GM12878 (cell line): Measurements from ENCODE around the gene HMCES. TPM values are rescaled to one million over a fixed set of nuclear protein-coding genes. Genes with fewer than 3 reads are reported as not detected.

ENCODE experiments used
- BACH1 ChIP-seq: fragments of 450-650 bp; IDR thresholded peaks from 2 replicates; pipeline ENCODE4 v1.6.1; 2017; ENCODE audit warnings: mild to moderate bottlenecking, borderline replicate concordance
- GABPA ChIP-seq: IDR thresholded peaks from 2 replicates; pipeline ENCODE4 v1.6.1; 2014; ENCODE audit warnings: antibody characterized with exemption, low read depth, mild to moderate bottlenecking, inconsistent platforms
- LARP7 ChIP-seq: fragments of 450-650 bp; IDR thresholded peaks from 2 replicates; pipeline ENCODE4 v1.6.1; 2017; ENCODE audit warnings: mild to moderate bottlenecking
- MYC ChIP-seq: IDR thresholded peaks from 2 replicates; pipeline ENCODE4 v1.6.1; 2011; ENCODE audit warnings: mild to moderate bottlenecking, low read length, moderate library complexity, inconsistent platforms; ENCODE audit not compliant: insufficient read depth, insufficient replicate concordance, insufficient read length, severe bottlenecking
- NBN ChIP-seq: fragments of 450-650 bp; IDR thresholded peaks from 2 replicates; pipeline ENCODE4 v1.6.1; 2016
- TCF12 ChIP-seq: IDR thresholded peaks from 2 replicates; pipeline ENCODE4 v1.6.1; 2011; ENCODE audit warnings: low read depth, mild to moderate bottlenecking, low read length
- YBX1 ChIP-seq: fragments of 450-650 bp; IDR thresholded peaks from 2 replicates; pipeline ENCODE4 v1.6.1; 2016; ENCODE audit warnings: antibody characterized with exemption
- polyA plus RNA-seq, 11 experiments: library from polyadenylated mRNA; depleted of rRNA in 4 of 11; unstranded in 6 of 11; stranded (reverse) in 5 of 11; fragments of >200 nt; fragmentation: Nextera tagmentation in 4 of 11; fragmentation: Illumina TruSeq in 1 of 11; extraction: Ambion mirVana in 4 of 11; extraction: Trizol in 1 of 11; gene quantifications; 1 replicate in 1 of 11; 2 replicates in 10 of 11; pipeline versions ENCODE4 v1.2.1 to v1.2.3, GENCODE V29; 2011 to 2016; ENCODE audit warnings: inconsistent platforms in 2 of 11, missing spikeins in 2 of 11, low read depth in 1 of 11
- total RNA-seq, 4 experiments: library from RNA; depleted of rRNA in 3 of 4; stranded (reverse); fragments of >200 nt in 3 of 4; fragmentation: Illumina TruSeq in 1 of 4; extraction: Trizol in 1 of 4; gene quantifications; 2 replicates each; pipeline versions ENCODE4 v1.2.1 to v1.2.3, GENCODE V29; 2013 to 2021
- TF ChIP-seq, protein P1 (sequence below): IDR thresholded peaks from 2 replicates; pipeline ENCODE4 v1.6.1; 2012; ENCODE audit warnings: mild to moderate bottlenecking, low read depth, low read length
- TF ChIP-seq, protein P2 (sequence below): fragments of 450-650 bp; IDR thresholded peaks from 2 replicates; pipeline ENCODE4 v1.6.1; 2017; ENCODE audit warnings: mild to moderate bottlenecking, low read depth, inconsistent platforms; ENCODE audit not compliant: poor library complexity, severe bottlenecking
- TF ChIP-seq, protein P3 (sequence below): fragments of 450-650 bp; IDR thresholded peaks from 2 replicates; pipeline ENCODE4 v1.6.1; 2017; ENCODE audit warnings: mild to moderate bottlenecking, moderate library complexity
- TF ChIP-seq, protein P4 (sequence below): fragments of 450-650 bp; formaldehyde crosslinking; IDR thresholded peaks from 2 replicates; pipeline ENCODE4 v1.4.0; 2022; ENCODE audit warnings: mild to moderate bottlenecking, moderate library complexity
- TF ChIP-seq, protein P5 (sequence below): fragments of 450-650 bp; conservative IDR thresholded peaks from 2 replicates; pipeline ENCODE4 v1.6.1; 2017; ENCODE audit warnings: mild to moderate bottlenecking, moderate library complexity

HMCES gene
- total and polyA plus RNA-seq, 10 of the 15 experiments (the other 5 are each of a cell fraction or from before 2014, with no cell fraction given): 12.4 to 49.8 (median 27.0) TPM

DNA sequence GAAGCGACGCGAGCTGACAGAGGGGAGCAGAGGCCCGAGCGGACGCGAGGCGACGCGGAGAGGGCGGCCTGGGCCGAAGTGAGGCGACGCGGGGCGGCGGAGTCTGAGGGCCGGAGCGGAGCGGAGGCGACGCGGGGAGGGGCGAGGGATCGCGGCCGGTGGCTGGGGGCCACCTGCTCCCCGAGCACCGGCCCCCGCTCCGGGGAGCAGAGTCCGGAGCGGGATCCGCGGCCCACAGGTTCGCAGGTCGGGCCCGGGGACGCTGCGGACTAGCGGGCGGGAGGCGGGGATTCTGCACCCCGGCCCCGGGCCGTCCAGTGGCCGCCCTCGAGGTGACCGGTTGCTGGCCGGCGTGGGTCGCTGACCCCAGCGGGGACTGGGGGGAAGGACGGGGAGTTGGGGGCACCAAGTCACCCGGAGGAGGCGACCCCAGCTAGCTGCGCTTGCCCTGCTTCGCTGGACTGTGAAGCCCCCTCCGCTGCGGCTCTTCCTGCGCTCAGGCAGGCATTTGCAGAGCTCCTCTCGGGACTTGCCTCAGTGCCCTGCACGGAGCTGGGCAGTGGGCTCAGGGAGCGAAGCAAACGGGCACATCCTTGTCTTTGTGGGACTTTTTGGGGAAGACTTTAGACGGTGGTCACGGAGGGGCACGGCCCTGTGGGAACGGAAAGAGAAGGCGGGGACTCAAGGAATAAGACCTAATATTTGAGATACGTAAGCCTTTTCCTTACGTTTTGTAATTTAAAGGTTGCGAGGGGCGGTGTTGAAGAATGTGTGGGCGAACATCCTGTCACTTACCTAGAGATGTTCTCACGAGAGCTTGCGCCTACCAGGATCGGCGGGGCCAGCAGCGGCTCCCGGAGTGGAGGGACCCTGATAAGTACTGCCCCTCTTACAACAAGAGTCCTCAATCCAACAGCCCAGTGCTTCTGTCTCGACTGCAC is 566 bp downstream of the HMCES start (continued):
- TF ChIP-seq, protein P1, sequence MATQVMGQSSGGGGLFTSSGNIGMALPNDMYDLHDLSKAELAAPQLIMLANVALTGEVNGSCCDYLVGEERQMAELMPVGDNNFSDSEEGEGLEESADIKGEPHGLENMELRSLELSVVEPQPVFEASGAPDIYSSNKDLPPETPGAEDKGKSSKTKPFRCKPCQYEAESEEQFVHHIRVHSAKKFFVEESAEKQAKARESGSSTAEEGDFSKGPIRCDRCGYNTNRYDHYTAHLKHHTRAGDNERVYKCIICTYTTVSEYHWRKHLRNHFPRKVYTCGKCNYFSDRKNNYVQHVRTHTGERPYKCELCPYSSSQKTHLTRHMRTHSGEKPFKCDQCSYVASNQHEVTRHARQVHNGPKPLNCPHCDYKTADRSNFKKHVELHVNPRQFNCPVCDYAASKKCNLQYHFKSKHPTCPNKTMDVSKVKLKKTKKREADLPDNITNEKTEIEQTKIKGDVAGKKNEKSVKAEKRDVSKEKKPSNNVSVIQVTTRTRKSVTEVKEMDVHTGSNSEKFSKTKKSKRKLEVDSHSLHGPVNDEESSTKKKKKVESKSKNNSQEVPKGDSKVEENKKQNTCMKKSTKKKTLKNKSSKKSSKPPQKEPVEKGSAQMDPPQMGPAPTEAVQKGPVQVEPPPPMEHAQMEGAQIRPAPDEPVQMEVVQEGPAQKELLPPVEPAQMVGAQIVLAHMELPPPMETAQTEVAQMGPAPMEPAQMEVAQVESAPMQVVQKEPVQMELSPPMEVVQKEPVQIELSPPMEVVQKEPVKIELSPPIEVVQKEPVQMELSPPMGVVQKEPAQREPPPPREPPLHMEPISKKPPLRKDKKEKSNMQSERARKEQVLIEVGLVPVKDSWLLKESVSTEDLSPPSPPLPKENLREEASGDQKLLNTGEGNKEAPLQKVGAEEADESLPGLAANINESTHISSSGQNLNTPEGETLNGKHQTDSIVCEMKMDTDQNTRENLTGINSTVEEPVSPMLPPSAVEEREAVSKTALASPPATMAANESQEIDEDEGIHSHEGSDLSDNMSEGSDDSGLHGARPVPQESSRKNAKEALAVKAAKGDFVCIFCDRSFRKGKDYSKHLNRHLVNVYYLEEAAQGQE: no peak
- TF ChIP-seq BACH1: peak; percentile 16; the same call in 1 of the 2 replicates
- TF ChIP-seq, protein P2, sequence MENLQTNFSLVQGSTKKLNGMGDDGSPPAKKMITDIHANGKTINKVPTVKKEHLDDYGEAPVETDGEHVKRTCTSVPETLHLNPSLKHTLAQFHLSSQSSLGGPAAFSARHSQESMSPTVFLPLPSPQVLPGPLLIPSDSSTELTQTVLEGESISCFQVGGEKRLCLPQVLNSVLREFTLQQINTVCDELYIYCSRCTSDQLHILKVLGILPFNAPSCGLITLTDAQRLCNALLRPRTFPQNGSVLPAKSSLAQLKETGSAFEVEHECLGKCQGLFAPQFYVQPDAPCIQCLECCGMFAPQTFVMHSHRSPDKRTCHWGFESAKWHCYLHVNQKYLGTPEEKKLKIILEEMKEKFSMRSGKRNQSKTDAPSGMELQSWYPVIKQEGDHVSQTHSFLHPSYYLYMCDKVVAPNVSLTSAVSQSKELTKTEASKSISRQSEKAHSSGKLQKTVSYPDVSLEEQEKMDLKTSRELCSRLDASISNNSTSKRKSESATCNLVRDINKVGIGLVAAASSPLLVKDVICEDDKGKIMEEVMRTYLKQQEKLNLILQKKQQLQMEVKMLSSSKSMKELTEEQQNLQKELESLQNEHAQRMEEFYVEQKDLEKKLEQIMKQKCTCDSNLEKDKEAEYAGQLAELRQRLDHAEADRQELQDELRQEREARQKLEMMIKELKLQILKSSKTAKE: no peak
- TF ChIP-seq GABPA: no peak
- no peak for TF ChIP-seq YBX1
- TF ChIP-seq, protein P3, sequence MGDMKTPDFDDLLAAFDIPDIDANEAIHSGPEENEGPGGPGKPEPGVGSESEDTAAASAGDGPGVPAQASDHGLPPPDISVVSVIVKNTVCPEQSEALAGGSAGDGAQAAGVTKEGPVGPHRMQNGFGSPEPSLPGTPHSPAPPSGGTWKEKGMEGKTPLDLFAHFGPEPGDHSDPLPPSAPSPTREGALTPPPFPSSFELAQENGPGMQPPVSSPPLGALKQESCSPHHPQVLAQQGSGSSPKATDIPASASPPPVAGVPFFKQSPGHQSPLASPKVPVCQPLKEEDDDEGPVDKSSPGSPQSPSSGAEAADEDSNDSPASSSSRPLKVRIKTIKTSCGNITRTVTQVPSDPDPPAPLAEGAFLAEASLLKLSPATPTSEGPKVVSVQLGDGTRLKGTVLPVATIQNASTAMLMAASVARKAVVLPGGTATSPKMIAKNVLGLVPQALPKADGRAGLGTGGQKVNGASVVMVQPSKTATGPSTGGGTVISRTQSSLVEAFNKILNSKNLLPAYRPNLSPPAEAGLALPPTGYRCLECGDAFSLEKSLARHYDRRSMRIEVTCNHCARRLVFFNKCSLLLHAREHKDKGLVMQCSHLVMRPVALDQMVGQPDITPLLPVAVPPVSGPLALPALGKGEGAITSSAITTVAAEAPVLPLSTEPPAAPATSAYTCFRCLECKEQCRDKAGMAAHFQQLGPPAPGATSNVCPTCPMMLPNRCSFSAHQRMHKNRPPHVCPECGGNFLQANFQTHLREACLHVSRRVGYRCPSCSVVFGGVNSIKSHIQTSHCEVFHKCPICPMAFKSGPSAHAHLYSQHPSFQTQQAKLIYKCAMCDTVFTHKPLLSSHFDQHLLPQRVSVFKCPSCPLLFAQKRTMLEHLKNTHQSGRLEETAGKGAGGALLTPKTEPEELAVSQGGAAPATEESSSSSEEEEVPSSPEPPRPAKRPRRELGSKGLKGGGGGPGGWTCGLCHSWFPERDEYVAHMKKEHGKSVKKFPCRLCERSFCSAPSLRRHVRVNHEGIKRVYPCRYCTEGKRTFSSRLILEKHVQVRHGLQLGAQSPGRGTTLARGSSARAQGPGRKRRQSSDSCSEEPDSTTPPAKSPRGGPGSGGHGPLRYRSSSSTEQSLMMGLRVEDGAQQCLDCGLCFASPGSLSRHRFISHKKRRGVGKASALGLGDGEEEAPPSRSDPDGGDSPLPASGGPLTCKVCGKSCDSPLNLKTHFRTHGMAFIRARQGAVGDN: peak; percentile 60; the same call in 1 of the 2 replicates
- peak; percentile 66 for TF ChIP-seq NBN
- TF ChIP-seq, protein P4, sequence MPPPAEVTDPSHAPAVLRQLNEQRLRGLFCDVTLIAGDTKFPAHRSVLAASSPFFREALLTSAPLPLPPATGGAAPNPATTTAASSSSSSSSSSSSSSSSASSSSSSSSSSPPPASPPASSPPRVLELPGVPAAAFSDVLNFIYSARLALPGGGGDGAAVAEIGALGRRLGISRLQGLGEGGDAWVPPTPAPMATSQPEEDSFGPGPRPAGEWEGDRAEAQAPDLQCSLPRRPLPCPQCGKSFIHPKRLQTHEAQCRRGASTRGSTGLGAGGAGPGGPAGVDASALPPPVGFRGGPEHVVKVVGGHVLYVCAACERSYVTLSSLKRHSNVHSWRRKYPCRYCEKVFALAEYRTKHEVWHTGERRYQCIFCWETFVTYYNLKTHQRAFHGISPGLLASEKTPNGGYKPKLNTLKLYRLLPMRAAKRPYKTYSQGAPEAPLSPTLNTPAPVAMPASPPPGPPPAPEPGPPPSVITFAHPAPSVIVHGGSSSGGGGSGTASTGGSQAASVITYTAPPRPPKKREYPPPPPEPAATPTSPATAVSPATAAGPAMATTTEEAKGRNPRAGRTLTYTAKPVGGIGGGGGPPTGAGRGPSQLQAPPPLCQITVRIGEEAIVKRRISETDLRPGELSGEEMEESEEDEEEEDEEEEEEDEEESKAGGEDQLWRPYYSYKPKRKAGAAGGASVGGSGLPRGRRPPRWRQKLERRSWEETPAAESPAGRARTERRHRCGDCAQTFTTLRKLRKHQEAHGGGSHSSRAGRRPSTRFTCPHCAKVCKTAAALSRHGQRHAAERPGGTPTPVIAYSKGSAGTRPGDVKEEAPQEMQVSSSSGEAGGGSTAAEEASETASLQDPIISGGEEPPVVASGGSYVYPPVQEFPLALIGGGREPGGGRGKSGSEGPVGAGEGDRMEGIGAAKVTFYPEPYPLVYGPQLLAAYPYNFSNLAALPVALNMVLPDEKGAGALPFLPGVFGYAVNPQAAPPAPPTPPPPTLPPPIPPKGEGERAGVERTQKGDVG (CRISPR knock-in tag): no peak
- peak; percentile 64 for TF ChIP-seq LARP7
- peak; percentile 12 for TF ChIP-seq MYC
- TF ChIP-seq, protein P5, sequence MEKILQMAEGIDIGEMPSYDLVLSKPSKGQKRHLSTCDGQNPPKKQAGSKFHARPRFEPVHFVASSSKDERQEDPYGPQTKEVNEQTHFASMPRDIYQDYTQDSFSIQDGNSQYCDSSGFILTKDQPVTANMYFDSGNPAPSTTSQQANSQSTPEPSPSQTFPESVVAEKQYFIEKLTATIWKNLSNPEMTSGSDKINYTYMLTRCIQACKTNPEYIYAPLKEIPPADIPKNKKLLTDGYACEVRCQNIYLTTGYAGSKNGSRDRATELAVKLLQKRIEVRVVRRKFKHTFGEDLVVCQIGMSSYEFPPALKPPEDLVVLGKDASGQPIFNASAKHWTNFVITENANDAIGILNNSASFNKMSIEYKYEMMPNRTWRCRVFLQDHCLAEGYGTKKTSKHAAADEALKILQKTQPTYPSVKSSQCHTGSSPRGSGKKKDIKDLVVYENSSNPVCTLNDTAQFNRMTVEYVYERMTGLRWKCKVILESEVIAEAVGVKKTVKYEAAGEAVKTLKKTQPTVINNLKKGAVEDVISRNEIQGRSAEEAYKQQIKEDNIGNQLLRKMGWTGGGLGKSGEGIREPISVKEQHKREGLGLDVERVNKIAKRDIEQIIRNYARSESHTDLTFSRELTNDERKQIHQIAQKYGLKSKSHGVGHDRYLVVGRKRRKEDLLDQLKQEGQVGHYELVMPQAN: peak; percentile 75
- TF ChIP-seq TCF12: 0 out of 2 replicates have a peak, but pooled peaks have one; percentile 23
